Fibroblast of skin of right quadriceps (primary cell): ENCODE data around the gene PTPRN2.
"Not testable (repeated sequence)": the region's sequence is repeated elsewhere in the genome, so short reads cannot be mapped to it uniquely, and the experiment has no call there.

Experiments
- DNase-seq: peaks from one replicate; pipeline ENCODE4 v3.0.0-alpha.2; 2013

PTPRN2 gene

DNA sequence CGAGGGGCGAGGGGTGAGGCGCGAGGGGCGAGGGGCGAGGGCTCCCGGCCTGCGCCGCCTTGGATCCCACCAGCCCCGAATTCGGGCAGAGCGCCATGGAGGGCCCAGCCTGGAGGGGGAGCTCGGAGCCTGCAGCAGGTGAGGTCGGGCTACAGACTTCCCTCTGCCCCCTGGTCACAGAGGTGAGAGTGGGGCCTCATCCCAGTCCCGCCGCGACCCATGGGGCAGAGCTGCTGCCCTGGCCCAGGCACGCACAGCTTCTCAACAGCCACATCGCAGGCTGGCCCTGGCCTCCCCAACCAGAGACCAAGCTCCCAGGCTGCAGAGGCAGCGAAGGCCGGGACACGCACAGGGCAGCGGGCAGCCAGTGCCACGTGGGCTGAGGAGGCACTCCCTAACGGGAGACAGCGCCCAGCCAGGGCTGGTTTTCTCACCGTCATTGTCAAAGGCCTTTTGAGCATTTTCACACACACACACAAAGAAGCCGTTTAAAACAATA is 191.8 kb downstream of the PTPRN2 start:
- no peak for DNase-seq

DNA sequence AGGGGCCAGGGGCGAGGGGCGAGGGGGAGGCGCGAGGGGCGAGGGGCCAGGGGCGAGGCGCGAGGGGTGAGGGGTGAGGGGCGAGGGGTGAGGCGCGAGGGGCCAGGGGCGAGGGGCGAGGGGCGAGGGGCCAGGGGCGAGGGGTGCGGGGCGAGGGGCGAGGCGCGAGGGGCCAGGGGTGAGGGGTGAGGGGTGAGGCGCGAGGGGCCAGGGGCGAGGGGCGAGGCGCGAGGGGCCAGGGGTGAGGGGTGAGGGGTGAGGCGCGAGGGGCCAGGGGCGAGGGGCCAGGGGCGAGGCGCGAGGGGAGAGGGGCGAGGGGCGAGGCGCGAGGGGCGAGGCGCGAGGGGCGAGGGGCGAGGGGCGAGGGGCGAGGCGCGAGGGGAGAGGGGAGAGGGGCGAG is 192.3 kb downstream of the PTPRN2 start:
- no peak for DNase-seq

DNA sequence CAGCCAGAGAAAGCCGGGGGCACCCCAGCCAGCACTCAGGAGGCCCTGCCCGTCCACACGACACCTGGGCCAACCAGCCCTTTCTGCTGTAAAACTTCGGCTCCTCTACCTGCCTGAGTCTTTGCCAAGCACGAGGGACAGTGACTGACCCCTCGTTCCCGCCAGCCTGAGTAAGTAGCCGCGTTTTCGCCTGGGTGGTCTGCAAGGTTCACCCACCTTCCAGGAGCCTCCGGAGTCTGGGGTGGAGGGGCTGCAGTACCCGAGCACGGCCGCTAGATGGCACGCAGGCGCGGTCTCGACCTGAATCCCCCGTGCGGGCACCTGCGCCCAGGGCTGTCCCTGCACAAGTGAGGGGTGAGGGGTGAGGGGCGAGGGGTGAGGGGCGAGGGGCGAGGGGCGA is 192.7 kb downstream of the PTPRN2 start:
- no peak for DNase-seq

DNA sequence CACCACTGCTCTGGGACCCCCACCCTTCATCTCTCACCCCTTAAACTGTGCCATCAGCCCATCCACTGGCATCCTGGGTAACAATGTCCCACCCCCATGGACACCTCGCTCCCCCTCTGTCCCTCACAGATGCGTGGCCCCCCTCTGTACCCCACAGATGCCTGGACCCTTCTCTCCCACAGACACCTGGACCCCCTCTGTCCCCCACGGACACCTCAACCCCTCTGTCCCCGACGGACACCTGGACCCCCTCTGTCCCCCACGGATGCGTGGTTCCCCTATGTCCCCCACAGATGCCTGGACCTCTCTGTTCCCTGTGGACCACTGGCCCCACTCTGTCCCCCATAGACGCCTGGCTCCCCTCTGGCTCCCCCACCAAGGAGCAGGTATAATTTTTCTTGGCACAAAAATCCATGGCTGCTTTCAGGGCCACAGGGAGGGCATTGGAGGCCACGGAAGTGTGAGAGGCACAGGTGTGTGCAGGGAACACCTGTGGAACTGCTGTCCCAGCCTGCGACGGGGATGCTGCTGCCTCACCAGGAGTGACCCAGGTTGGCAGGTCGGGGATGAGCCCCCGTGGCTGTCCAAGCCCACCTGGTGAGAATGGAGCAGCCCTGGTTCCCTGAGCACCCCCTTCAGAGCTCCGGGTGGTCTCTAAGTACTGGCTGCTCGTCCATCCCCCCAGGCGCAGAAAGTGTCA is 193.5 kb downstream of the PTPRN2 start:
- no peak for DNase-seq

DNA sequence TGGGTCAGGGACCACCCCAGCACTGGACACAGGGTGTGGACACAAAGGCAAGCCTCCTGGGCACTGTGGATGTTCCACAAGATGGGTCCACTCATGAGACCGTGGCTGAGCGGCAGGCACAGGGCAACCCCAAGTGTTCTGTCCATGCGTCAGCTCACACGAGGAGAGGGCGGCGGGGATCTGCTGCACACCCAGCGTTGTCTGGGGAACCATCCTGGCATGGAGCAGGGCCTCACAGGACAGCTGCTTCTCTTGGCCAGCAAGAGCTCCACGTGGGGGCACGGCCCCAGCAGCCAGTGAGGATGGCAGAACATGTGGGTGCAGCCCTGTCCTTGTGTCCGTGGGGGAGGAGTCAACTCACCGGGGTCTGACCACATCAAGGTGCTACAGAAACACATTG is 195.4 kb downstream of the PTPRN2 start:
- DNase-seq = no peak

DNA sequence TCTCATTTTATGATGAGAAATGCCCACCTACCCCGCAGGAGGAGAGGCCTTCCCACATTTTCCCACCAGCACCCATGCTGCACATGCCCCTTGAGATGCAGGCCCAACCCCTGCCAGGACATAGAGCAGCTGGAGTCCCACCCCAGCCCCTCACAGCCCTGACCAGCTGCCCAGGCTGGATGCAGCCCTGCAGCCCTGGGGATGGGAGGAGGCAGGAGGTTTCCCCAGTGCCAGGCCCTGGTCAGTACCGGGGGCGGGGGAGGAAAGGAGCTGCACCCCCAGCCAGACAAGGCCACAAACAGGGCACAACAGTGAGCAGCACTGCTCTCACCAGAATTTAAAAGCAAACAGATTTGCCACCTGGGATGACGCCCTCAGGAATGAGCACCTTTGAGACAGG is 196.1 kb downstream of the PTPRN2 start:
- DNase-seq = no peak

DNA sequence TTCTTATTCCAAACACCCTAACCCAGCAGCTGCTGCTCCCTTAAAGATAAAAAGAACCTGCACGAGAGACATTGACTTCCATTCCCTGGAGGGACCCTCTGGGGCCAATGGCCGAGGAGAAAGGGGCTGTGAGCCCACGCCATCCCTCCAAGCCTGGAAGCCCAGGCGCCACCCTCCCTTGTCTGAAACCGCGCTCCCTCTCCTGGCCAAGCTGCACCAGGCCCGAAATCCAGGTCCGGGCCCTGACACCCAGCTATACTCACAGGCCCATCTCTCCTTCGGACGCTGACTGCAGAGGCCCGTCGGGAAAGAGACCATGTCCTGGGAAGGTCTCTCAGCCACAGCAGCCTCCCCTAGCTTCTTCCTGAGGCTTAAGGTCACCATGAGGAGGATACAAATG is 196.5 kb downstream of the PTPRN2 start:
- DNase-seq = no peak

DNA sequence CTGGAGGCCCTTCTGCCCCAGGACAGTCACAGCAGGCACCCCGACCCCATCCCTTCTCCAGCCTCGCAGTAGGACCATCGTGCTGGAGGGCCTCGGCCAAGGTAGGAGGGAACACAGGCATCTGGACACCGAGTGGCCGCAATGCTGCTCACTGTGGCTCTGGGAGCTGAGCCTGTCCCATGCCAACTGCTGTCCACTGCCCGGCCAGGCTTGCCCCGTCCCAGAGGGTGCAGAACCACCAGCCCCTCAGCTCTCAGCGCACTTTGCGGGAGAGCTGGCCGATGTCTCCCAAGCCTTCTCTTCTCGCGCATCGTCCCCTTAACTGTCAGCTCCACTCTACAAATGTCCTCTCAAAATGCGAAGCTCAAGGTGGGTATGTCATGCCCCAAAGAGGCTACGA is 197.2 kb downstream of the PTPRN2 start:
- no peak for DNase-seq

DNA sequence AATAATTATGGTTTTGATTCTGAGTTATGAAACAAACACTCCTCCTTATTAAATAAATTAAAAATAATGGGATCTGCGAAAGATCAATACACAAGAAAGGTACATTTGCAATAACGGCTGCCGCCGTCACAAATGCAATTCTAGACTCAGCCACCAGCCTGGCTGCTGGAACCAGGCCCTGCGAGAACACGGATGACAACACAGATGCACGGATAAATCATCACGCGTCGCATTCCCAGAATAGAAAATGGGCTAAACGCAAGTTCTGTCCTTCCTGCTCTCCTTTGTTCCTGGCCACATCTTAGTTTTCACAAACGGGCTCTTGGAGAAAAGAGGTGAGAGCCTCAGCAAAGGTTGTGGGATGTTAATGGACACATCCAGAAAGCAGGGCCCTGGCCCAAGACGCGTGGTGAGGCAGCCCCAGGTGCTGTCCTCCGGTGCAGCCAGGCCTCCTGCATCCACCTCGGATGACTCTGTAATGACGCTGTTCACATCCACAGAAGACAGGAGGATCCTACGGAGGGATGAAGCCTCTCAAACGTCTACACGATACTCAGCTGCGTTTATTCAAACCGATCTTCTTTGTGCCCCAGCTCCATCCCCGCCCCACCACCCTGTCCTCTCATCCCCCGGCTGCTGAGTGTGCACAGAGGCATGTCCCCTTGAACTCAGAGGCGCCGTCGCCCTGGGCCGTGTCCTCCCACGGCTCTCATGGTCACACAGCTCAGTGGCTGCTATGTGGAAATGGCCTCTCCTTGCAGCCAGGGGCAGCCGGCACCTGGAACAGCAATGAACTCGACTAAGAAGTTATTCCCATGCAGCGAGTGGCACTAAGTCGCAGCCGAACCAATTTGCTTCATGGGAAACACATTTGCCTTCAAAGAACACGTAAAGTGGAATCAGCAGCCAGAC is 197.9 kb downstream of the PTPRN2 start:
- no peak for DNase-seq

DNA sequence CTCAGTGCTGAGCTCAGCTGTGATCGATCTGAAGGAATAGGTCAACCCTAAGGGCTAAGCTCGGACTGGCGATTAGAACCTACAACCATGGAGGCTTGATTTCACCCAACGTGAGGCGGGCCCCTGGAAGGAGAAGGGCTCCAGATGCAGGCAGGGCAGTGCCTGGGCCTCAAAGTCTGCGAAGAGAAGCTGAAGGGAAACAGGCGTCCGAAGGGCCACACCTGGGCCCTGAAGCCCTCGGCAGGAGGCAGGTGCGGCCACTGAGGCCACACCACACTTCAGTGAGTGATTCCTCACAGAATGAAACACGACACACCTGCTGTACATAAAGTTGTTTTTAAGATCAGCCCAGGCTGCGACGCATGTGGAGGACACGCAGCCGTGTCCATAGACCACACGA is 198.7 kb downstream of the PTPRN2 start:
- no peak for DNase-seq

DNA sequence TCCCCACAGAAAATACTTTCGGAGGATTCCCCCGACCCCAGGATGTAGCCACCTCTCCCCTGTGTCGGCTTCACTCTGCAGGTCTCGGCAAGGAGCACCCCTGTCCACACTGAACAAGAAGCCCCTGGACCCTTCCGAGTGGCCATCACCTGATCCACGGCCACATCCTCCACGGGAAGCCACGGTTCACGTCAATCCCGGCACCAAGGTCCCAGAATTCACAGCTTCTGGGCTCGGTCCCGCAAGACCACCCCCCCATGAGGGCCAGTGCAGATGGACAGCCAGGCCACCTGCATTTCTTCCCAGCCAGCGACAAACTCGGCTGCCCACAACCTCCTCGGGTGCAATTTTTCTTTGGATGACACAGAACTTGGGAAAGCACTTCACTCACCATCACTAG is 199.6 kb downstream of the PTPRN2 start:
- DNase-seq = no peak

DNA sequence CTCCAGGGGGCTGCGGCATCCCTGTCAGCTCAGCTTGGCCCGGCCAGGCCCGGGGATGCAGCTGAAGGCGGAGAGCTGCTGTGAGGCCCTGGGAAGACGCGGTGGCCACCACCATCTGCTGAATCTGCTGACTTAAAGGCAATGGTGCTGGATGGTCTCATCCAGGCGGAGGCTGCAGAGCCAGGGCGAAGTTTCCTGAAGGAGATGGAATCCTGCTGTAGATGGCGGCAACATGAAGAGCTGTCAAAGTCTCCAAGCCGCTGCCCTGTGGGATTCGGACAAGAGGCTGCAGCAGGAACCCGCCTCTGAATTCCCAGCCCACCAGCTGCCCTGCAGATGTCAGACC is 200.1 kb downstream of the PTPRN2 start:
- DNase-seq = no peak

DNA sequence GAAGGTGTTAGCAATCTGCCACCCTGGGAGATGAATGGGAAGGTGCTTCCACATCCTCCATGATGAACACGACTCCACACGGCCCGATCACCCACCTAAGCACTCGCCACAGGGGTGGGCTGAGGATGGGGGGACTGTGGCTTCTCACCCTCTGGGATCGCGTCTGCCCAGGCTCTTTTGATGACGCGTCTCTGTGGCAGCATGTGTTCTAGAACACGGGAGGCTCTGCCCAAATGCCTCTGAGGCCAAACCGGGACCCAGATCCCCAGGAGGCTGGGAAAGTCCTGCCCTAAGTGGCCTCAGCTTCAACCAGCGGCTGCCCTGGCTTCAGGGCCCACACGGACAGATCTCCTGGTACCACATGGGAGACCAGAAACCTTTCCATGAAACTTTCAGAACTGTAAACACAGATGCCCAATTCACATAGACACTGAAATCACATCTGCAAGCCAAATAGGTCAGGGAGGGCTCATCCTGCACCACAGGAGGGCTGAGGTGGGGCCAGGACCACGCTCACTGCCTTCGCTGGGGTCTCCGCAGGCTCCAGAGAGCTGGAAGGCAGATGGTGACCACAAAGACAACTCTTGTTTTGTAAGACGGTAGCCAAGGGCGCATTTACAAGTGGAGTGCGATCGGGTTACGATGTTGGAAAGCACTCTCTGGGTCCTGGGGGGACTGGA is 200.6 kb downstream of the PTPRN2 start:
- DNase-seq = no peak

DNA sequence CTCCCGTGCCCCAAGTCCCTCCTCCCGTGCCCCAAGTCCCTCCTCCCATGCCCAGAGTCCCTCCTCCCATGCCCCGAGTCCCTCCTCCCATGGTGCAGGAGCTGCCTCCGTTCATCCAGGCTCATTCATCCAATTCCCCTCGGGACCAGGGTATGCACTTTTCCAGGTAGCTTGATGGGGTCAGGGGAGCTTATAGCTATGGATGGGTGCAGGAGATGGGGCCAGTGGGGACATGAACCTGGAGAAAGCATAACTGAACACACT is 201.3 kb downstream of the PTPRN2 start:
- DNase-seq = no peak

DNA sequence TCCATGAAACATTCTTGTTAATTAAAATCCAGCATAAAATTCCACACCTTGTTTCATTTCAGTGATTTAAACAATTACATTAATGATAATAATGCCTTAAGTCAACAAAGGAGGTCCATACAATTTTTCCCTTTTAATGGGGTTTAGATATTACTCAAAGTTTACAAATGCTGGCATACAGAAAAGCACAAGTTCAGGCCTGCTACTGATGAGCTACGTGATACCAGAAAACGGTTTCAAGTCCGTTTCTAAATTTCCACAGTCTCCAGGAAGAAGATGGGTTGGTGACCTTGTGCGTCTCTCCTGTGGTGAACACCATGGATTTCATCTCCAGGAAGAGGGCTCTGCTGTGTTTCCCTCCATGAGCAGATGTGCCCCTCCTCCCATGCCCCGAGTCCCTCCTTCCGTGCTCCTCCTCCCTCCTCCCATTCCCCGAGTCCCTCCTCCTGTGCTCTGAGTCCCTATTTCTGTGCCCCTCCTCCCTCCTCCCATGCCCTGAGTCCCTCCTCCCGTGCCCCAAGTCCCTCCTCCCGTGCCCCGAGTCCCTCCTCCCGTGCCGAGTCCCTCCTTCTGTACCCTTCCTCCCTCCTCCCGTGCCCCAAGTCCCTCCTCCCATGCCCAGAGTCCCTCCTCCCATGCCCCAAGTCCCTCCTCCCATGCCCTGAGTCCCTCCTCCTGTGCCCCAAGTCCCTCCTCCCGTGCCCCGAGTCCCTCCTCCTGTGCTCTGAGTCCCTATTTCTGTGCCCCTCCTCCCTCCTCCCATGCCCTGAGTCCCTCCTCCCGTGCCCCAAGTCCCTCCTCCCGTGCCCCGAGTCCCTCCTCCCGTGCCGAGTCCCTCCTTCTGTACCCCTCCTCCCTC is 201.9 kb downstream of the PTPRN2 start:
- DNase-seq = not testable (repeated sequence)

DNA sequence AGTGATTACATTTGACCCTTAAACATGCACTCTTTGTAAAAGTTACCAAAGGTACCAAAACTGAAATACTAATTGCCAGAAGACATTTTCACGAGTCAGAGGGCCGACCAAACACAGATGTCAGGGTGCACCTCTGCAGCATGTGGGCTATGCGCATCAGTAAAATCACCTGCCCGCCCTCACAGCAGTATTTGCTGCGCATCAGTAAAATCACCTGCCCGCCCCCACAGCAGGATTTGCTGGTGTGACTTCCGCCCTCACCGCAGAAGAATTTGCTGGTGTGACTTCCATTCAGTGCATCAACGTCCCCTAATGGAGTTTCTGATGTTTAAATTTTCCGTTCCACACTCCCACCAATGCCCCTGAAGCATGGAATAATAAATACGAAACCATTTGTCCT is 202.9 kb downstream of the PTPRN2 start:
- DNase-seq = no peak

DNA sequence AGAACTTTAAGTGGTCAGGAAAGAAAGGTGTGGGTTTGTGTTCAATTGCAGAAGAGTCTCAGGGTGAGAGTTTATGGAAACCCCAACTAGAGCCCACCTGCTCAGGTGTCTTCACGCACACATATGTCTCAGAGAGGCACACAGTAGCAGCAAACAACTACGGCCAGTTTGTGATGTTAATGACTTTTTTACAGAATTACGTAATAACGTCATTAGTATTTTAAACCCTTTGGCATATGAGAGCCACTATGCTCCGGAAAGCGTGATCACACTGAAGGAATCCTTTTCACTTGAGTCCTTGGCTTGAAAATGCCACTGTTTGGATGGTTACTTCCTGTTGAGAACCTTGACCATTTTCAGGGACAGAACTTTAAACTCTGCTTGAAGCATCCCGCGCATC is 204.0 kb downstream of the PTPRN2 start:
- DNase-seq = no peak

DNA sequence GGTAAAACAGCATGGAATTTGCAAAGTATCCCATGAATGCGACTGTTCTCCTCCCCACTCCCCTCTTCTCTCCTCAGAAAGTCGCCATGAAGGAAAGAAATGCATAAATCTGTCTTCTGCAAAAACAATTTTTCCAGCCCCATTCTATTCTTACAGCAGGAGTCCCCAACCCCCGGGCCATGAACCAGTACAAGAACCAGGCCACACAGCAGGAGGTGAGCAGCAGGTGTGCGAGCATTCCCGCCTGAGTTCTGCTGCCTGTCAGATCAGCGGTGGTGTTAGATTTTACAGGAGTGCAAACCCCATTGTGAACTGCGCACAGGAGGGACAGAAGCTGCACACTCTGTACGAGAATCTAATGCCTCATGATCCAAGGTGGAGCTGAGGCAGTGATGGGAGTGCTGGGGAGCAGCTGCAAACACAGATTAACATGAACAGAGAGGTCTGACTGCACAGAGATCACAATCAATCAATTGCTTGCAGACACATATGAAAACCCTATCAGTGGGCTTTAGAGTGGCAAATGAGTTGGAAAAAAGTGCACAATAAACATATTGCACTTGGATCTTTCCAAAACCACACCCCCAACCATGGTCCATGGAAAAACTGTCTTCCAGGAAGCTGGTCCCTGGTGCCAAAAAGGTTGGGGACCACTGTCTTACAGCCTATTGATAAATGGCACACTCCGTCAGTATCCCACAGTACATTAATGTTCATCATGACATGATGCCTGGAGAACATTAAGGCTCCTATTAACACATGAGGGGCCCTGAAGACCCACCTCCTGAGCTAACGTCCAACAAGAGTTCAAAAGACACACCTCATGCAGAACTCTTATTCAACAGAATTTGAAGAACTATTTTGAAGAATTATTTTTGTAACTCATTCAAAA is 205.0 kb downstream of the PTPRN2 start:
- no peak for DNase-seq

DNA sequence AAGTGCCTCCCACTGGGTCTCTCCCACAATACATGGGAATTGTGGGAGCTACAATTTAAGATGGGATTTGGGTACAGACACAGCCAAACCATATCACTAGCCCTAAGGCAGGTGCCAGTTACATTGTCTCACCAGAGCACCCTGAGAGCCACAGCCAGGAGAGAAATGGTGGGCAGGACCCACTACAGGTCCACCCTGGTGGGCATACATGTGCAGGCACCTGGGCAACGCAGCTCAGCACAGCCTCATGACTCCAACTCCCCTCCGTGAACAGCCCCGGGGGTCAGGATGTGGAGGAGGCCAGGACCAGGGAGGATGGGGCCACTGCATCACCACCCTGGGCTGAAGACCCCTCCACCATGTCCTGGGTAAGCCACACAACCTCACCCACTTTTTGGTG is 205.7 kb downstream of the PTPRN2 start:
- DNase-seq = no peak

DNA sequence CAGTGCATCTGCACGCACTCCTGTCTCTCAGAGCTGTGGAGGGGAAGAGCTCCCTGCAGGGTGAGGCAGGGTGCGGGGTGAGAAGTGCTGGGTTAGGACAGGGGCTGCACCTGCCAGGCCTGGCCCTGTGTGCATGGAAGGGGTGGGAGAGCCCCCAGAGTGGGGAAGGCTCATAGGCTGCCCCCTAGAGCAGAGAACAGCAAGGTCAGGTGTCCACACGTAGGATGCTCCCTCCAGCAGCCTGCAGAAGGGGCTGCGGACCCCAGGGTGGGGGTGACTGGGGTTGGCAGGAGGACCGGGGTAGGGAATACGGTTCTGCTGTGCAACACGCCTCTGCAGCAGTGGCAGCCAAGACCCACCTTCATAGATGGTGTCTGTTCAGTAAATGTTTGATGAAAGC is 208.6 kb downstream of the PTPRN2 start:
- DNase-seq = no peak

DNA sequence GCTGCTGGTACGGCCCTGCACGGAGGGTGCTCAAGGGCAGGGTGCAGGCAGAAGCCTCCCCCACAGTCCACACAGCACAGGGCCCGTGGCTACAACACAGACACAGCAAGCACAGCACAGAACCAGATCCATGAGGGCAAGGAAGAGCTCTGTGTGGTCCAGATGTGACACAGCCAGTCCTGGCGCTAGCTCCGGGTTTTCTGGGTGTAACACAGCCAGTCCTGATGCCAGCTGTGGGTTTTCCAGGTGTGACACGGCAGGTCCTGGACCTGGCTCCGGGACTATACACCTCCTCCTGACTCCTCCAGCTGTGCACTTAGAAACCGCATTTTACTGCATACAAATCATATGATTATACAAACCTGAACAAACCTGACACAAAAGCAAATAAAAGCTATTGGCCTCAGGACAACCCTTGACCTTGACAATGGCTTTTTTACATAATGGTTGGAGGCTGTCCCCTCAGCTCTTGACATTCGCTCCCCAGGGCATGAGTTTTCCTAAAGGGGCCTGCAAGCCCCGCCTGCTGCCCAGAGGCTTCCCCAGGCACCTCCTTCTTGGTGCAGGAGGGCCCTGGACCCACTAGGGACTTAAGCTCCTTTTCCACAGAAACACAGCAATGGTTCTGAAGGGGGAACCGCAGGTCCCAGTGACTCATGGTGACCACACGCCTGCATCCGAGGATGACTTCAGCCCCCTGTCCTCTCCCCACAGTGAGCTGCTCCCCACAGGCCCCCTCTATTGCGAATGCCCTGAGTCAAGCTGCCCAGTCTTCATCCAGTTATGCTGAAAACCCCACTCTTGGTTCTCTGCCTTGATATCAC is 209.6 kb downstream of the PTPRN2 start:
- no peak for DNase-seq
